ENCODE results near the gene CD46. TPM values are rescaled to one million over a fixed set of nuclear protein-coding genes. Genes with fewer than 3 reads are reported as not detected.

CD46 gene
- total RNA-seq, 1 donor from 2014 or later, result 64.5 TPM

- intact Hi-C loops (cut with DNase I), result loop anchor here (10.0 kb wide), 1 partner anchor 53 kb away; no protein-coding TSS in a partner anchor
- Histone ChIP-seq H3K9me3 (no peaks in the 10 kb centered on the region), H3K4me3 (peak overlapping the region; percentile 20 to 79), H3K36me3 (peaks cover 76 to 98% of the 10 kb centered on the region in 2 donors), H3K27ac (peak overlapping the region; percentile 95 to 98), H3K4me1 (peaks cover 58 to 97% of the 10 kb centered on the region in 2 donors), H3K27me3 (no peaks in the 10 kb centered on the region)
- peak in 1 of 2 donors; percentile 85 for DNase-seq (ENCODE audit: low spot score in 2 of 2)
- peak; percentile 26 to 60 (median 41) for TF ChIP-seq CTCF (IDR thresholded peaks at IDR 0.05)
Measured at GRCh38 chr1:207811920-207812720, 60.3 kb downstream of the CD46 start.

- Histone ChIP-seq H3K27me3 (no peaks in the 10 kb centered on the region), H3K9me3 (no peaks in the 10 kb centered on the region), H3K4me3 (peak overlapping the region; percentile 18 to 79), H3K27ac (peak overlapping the region; percentile 95 to 98), H3K4me1 (peaks cover 57 to 97% of the 10 kb centered on the region in 2 donors), H3K36me3 (peaks cover 77 to 98% of the 10 kb centered on the region in 2 donors)
- intact Hi-C loops (cut with DNase I), result loop anchor here (10.0 kb wide), 1 partner anchor 52 kb away; no protein-coding TSS in a partner anchor
- DNase-seq (ENCODE audit: low spot score in 2 of 2), result peak in 1 of 2 donors; percentile 53
- no peak for TF ChIP-seq CTCF (IDR thresholded peaks at IDR 0.05)
Measured at GRCh38 chr1:207812778-207813511, 61.1 kb downstream of the CD46 start.

DNA sequence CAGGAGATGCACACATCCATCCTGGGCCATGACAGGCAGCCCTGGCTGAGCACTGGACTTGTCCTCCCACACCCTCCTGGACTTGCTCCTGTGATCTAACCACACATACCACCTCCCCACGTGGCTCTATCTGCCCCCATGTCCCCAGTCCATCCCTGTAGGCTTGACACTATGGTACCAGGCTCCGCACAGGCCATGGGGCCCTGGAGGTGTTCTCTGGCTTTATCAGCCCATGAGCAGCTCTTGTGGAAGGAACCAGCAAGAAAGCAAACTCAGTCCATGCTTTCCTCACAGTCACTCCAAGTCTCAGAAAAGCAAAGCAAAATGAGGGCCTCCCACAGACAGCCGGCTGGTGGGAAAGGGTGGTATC is 61.6 kb downstream of the CD46 start:
- no peak for TF ChIP-seq CTCF (IDR thresholded peaks at IDR 0.05)
- peak overlapping the region; percentile 18 to 79 for H3K4me3 ChIP-seq
- intact Hi-C loops (cut with DNase I), result loop anchor here (10.0 kb wide), 1 partner anchor 51 kb away; no protein-coding TSS in a partner anchor

GRCh38 chr1:207813946-207814345 is 62.1 kb downstream of the CD46 start:
- intact Hi-C loops (cut with DNase I), result loop anchor here (10.0 kb wide), 1 partner anchor 51 kb away; no protein-coding TSS in a partner anchor
- H3K4me1 ChIP-seq, result peaks cover 57 to 95% of the 10 kb centered on the region in 2 donors
- peak overlapping the region; percentile 95 to 98 for H3K27ac ChIP-seq
- H3K4me3 ChIP-seq, result peak overlapping the region in 1 of 2 donors; percentile 79
- no peaks in the 10 kb centered on the region for H3K27me3 ChIP-seq
- no peaks in the 10 kb centered on the region for H3K9me3 ChIP-seq
- H3K36me3 ChIP-seq, result peaks cover 77 to 95% of the 10 kb centered on the region in 2 donors
- DNase-seq (ENCODE audit: low spot score in 2 of 2), result no peak
- TF ChIP-seq CTCF (IDR thresholded peaks at IDR 0.05), result no peak

More for the DNA sequence above, 61.6 kb downstream of the CD46 start:
- Histone ChIP-seq H3K36me3 (peaks cover 76 to 95% of the 10 kb centered on the region in 2 donors), H3K4me1 (peaks cover 55 to 95% of the 10 kb centered on the region in 2 donors), H3K27ac (peak overlapping the region; percentile 95 to 98), H3K9me3 (no peaks in the 10 kb centered on the region), H3K27me3 (no peaks in the 10 kb centered on the region)
- DNase-seq (ENCODE audit: low spot score in 2 of 2), result no peak

- DNase-seq (ENCODE audit: low spot score in 2 of 2), result peak in 1 of 2 donors; percentile 56
- peaks cover 72 to 95% of the 10 kb centered on the region in 2 donors for H3K36me3 ChIP-seq
- intact Hi-C loops (cut with DNase I), result loop anchor here (10.0 kb wide), 1 partner anchor 50 kb away; no protein-coding TSS in a partner anchor
- H3K27me3 ChIP-seq, result no peaks in the 10 kb centered on the region
- no peak for TF ChIP-seq CTCF (IDR thresholded peaks at IDR 0.05)
- H3K4me3 ChIP-seq, result peak overlapping the region in 1 of 2 donors; percentile 79
- peak overlapping the region; percentile 95 to 98 for H3K27ac ChIP-seq
- peaks cover 57 to 94% of the 10 kb centered on the region in 2 donors for H3K4me1 ChIP-seq
- H3K9me3 ChIP-seq, result no peaks in the 10 kb centered on the region
Measured at GRCh38 chr1:207814469-207814868, 62.6 kb downstream of the CD46 start.

Measured in ascending aorta (tissue), 2 donors.